ENCODE data around the gene CCDC39.
A peak's percentile ranks its signal among the peaks of the same experiment; 100 is the strongest.
"Not testable (repeated sequence)": the region's sequence is repeated elsewhere in the genome, so short reads cannot be mapped to it uniquely, and the experiment has no call there.

CCDC39 gene

DNA sequence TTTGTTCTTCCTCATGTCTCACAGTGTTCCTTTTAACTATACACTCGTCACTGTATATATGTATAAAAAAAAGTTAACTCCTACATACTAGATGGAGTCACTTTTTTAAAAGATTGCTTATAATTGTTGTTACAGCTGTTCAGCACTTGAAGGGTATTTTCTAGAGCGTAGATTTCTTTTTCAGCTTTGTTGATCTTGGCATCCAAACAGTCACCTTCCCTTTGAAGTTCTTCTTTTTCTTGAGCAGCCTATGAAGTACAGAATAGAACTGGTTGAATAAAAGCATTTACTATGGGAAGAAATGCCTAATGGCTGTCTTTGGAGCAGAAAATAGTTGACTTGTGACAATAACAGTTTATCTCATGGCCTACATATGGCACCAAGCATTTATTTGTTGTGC, 59.6 kb downstream of the CCDC39 start:
- no peak for DNase-seq

GRCh38 chr3:180618563-180618962, 60.7 kb downstream of the CCDC39 start:
- DNase-seq: not testable (repeated sequence)

DNA sequence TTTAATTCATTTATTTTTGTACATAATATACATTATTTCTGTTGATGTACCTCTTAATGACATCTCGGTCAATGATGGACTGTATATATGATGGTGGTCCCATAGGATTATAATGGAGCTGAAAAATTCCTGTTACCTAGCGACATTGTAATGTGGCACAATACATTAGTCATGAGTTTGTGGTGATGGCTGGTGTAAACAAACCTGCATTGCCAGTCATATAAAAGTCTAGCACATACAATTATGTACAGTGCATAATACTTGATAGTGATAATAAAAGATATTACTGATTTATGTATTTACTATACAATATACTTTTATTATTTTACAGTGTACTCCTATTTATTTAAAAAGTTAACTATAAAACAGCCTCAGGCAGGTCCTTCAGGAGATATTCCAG, 62.2 kb downstream of the CCDC39 start:
- DNase-seq: no peak

DNA sequence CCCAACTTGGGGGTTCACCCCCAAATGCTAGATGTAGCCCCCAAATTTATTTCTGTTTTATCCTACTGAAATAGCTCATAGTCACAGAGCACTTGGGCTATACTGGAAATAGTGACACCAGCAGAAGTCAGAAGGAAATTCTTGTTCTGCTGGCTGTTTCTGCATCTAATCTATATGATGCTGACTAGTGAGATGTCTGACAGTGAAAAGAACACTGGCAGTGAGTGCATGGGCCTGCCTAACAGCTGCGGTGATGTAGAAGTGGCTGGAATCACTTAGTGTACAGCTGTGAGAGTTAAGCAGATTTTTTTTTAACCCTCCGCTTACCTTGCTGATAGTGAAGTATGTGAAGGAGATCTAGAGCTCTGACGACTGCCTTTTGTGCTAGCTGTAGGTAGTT, 63.3 kb downstream of the CCDC39 start:
- DNase-seq: no peak

DNA sequence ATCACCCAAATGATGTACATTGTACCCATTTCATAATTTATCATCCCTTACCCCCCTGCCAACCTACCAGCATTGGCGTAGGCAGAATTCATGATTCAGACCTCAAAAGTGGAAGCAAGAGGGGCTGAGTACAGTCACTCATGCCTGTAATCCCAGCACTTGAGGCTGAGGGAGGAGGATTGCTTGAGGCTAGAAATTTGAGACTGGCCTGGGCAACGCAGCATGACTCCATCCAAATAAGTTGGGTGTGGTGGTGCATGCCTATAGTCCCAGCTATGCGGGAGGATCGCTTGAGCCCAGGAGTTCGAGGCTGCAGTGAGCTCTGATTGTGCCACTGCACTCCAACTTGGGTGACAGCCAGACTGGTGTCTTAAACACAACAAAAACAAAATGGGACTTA, 66.9 kb downstream of the CCDC39 start:
- DNase-seq: no peak

- DNase-seq: no peak
Measured at GRCh38 chr3:180611006-180611405, 68.3 kb downstream of the CCDC39 start.

GRCh38 chr3:180601688-180602666, 77.3 kb downstream of the CCDC39 start, which contains the start of gene TTC14:
Gene TTC14 (plus strand): TSS chr3:180602163. CDS start chr3:180602262, 99 bp downstream.
- peak; percentile 97 for DNase-seq

DNA sequence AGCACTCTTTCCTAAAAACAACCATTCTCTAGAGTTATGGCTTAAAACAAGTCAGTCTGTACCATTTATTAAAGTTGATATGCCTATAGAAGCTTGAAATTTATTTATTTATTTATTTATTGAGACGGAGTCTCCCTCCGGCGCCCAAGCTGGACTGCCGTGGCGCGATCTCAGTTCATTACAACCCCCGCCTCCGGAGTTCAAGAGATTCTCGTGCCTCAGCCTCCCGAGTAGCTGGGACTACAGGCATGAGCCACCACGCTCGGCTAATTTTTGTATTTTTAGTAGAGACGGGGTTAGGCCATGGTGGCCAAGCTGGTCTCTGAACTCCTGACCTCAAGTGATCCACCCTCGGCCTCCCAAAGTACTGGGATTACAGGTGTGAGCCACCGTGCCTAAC, 78.8 kb downstream of the CCDC39 start:
- no peak for DNase-seq

DNA sequence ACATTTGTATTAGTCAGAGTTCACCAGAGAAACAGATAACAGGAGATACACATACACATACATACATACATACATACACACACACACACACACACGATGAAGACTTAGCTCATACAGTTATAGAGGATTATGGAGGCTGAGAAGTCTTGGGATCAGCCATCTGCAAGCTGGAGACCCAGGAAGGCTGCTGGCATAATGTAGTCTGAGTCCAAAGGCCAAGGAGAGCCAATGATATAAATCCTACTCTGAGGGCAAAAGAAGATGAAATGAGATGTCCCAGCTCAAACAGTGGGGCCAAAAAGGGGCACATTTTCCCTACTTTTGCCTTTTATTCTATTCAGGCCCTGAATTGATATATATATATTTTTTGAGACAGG, 83.7 kb downstream of the CCDC39 start:
- DNase-seq: no peak

- DNase-seq: no peak
Measured at GRCh38 chr3:180594631-180595558, 84.4 kb downstream of the CCDC39 start.

GRCh38 chr3:180593631-180594030, 85.7 kb downstream of the CCDC39 start:
- DNase-seq: not testable (repeated sequence)

GRCh38 chr3:180590396-180590795, 88.9 kb downstream of the CCDC39 start:
- no peak for DNase-seq

DNA sequence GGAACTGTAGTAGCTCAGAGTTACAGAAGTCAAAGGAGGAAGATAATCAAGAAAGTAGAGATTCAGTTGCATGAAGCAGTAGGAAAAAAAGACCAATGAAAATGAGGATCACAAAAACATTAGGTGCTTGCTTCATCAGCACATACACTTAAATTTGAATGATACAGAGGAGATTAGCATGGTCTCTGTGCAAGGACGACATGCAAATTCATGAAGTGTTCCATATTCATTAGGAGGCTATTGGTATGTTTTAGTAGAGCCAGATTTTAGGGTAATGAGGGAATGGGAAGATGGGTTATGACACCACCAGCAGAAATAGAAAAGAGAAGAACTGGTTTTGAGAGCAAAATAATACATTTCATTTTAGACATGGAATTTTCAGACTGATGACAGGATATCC, 98.4 kb downstream of the CCDC39 start:
- DNase-seq: no peak

DNA sequence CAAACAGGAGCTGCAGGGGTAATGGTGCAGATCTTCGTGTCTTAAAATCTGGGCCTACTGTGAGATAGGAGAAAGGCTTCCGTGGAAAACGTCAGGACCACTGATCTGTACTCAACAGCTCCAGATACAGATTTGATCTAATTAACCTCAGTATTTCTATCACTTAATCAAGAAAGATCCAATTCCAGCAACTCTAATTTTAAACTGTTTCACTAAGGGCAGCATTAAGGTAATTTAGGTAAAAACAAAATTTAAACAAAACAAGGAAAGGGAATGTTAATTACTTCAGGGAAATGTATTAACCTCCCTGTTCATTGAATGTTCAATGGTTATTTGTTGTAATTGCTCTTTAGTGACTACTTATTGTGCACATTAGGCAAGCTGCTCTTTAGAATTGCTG, 103.7 kb downstream of the CCDC39 start:
- DNase-seq: no peak

DNA sequence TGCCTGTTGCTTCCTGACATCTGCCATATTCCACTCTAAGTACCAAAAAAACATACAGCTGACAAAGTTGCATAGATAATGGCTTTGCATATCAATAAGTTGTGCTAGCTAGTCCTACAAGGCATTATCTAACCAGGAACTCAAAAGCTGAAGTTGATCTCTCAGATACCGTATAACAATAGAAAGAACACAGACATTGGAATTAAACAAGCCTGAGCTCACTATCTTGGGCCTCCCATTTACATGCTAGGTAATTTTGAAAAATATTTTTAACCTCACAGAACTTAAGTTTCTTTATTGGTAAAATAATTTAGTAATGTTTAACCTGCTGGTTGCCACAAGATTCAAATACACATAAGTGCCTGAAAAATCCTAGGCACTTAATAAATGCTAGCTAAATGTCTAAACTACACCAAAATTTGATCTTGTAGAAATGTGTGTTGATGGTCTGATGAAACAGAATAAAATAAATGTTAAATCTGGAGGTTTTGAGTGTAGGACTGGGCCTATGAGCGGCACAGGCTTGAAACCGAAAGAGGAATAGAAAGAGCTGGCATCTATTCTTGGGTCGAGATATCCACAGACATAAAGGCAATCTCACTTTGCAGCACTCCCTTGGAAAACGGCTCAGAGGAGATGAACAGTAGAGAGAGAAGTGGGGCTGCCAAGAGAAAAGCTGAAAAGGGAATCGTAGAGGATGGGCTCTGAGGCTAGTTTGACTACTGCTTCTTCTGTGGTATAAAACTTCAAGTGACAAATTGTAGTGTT, 107.3 kb downstream of the CCDC39 start:
- no peak for DNase-seq

- DNase-seq: no peak
Measured at GRCh38 chr3:180570238-180570637, 109.1 kb downstream of the CCDC39 start.

DNA sequence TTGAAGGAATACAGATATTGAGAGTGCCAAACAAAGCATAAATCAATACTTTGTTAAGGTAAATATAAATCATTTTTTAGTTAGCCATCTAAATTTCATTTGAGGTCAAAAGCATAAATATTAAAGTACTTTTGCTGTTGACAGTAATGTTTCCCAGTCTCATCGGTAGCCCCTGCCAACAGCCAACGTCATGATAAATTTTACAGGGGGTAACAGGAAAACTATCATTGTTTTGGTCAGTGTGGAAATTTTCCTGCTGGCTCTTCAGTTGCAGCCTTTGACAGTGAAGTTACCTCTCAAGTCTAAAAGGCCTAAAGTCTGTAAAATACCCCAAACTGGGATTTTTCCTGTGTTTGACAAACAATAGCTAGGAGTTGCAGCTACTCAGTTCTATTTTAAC, 114.6 kb downstream of the CCDC39 start:
- DNase-seq: no peak

Data from islet precursor cell (in vitro differentiated cells).